CD4-positive, alpha-beta T cell treated with Interleukin-6 at 100 ng/mL for 8 hours (primary cell): ENCODE data around the gene GUCY1A2.
"Not testable (repeated sequence)": the region's sequence is repeated elsewhere in the genome, so short reads cannot be mapped to it uniquely, and the experiment has no call there.

ENCODE experiments used
- DNase-seq: peaks from one replicate; pipeline ENCODE4 v3.0.0-alpha.2; 2020; ENCODE audit warnings: mixed read lengths, low spot score

GUCY1A2 gene, protein sequence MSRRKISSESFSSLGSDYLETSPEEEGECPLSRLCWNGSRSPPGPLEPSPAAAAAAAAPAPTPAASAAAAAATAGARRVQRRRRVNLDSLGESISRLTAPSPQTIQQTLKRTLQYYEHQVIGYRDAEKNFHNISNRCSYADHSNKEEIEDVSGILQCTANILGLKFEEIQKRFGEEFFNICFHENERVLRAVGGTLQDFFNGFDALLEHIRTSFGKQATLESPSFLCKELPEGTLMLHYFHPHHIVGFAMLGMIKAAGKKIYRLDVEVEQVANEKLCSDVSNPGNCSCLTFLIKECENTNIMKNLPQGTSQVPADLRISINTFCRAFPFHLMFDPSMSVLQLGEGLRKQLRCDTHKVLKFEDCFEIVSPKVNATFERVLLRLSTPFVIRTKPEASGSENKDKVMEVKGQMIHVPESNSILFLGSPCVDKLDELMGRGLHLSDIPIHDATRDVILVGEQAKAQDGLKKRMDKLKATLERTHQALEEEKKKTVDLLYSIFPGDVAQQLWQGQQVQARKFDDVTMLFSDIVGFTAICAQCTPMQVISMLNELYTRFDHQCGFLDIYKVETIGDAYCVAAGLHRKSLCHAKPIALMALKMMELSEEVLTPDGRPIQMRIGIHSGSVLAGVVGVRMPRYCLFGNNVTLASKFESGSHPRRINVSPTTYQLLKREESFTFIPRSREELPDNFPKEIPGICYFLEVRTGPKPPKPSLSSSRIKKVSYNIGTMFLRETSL

DNA sequence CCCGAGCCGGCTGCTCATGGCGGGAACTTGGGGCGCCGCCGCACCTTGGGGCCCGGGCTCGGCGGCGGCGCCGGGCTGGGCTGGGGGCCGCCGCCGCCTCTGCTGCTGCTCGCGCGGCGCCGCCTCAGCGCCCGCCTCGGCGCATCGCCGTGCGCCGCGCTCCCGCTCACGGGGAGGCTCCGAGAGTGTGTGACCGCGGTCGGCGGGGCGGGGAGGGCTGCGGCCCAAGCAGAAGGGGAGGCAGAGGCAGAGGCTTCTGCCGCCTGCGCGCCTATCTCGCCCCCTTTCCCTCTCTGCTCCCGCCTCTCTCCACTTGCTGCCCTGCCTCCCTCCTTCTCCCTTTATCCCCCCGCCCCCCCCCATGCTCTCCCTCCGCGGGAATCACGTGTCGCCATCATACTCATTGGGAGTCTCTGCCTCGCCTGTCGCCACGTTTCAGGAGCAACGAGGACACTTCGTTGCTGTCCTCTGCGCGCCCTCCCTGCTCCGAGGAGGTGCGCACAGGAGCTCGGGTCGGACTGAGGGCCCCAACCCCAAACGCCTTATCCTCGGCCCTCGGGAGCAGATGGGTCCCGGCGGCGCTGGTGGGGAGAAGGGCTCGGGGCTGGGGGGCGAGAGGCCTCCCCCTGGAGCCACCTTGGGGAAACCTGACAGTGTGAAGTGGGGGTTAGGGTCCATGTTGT, at the start of gene GUCY1A2:
Gene GUCY1A2 (minus strand): TSS at position 258 of the 683 bp plus-strand sequence. CDS start 421 bp downstream, outside the sequence.
- DNase-seq = no peak

DNA sequence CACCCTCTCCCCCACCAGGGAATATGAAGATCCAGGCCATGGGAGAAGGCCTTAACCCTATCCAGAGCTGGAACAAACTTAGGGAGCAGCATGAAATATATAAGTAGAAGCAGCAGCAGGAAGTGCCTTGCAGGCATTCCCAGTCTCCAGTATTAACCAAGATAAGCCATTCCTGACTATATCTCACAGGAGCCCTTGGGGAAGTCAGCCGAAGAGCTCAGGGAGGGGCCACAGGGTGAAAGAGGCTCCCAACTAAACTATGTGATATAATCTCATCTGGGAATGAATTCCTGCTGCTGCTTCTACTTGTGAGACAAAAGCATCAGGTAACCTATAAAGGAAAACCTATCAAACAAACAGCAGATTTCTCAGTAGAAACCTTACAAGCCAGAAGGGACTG, 36.1 kb upstream of the GUCY1A2 start:
- DNase-seq = no peak

DNA sequence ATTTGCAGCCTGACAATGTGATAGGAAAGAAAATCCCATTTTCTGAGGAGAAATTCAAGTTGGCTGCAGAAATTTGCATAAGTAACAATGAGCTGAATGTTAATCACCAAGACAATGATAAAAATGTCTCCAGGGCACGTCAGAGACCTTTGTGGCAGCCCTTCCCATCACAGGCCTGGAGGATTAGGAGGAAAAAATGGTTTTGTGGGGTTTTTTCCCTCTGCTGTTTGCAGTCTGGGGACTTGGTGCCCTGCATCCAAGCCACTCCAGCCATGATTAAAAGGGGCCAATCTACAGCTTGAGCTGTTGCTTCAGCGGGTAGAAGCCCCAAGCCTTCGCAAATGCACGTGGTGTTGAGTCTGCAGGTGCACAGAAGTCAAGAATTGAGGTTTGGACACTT, 33.1 kb upstream of the GUCY1A2 start:
- not testable (repeated sequence) for DNase-seq

DNA sequence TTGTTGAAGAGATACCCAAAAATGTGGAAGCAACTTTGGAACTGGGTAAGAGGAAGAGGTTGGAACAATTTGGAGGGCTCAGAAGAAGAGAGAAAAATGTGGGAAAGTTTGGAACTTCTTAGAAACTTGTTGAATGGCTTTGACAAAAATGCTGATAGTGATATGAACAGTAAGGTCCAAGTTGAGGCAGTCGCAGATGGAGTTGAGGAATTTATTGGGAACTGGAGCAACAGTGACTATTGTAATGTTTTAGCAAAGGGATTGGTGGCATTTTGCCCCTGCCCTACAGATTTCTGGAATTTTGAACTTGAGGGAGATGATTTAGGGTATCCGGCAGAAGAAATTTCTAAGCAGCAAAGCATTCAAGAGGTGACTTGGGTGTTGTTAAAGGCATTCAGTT, 32.6 kb upstream of the GUCY1A2 start:
- not testable (repeated sequence) for DNase-seq

DNA sequence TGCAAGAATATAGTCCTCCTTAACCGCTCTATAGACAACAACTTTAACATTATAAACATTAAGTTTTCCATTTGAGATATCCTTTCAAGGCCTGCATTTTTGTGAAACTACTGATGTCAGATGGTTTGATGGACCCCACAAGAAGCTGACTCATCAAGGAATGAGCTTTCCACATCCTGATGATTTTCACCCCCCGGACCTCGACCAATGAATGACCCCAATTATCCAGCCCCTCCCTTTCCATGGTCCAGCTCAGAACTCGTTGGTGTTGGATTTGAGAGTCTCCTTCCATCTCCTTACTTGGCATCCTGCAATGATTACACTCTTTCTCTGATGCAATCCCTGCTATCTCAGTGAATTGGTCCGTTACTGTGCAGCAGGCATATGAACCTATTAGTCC, 31.8 kb upstream of the GUCY1A2 start:
- no peak for DNase-seq

DNA sequence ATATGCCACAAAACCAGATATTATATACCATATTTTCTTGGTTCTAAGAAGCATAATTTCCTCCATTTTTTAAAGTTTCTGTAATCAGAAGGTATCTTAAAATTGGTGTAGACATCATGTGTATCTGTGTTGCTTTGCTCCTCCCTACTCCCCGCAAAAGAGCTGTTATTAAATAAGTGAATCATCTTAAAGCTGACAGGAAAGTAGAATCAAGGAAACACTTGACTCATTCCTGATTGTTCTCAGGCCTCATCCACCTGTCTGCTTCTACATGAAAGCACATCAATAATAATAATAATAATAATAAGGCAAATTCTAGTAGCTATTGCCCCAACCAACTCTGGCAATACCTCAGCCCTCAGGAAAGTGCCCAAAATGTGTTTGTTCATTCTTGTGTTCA, 26.2 kb upstream of the GUCY1A2 start:
- no peak for DNase-seq

DNA sequence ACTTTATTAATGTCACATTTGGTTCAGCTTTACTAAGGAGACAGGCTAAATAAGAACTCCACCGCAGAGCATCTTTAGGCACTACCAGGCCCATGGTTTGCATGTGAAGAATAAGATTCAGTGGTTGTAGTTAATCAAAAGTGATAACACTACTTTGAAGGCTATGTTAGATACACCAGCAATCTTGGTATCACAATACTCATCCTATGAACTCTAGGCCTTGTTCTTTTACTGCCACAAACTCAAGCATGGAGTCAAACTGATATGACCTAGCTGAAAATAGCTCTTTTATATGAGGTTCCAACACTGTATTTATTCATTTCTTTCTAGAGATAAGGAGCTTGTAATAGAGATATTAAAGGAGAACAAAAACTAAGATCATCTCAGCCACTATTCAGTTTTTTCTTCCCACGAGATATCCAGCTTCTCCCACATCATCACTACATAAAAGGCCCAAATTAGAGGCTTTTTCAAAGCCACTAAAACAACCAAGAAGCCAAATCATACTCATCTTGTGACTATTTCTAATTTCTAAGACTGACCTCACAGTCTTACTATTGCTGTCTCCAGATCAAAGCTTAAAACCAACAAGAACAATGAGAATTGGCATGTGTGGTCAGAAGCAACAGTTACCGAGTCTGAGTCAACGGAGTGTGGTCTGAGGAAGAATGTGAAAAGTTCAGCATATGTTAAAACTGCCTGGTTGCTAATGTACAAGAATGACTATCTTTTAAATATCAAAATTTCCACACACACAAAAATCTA, 25.1 kb upstream of the GUCY1A2 start:
- no peak for DNase-seq

DNA sequence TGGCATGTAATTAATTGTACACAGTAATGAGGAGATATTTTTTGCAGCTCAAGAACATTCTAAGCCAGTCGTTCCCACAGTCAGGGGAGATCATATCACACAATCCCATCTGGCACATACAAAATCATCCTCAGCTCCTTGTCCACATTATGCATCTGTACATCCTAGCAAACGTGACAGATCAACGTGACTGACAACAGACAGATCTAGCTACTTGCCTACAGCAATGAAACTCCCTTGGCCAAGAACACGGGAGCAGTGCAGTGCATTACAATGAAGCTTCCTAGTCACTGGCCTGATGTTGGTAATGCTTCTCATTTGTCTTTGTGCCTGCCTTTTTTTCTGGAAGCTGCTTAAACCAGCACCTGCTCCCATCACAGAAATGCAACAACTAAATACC, 24.5 kb upstream of the GUCY1A2 start:
- DNase-seq = no peak

DNA sequence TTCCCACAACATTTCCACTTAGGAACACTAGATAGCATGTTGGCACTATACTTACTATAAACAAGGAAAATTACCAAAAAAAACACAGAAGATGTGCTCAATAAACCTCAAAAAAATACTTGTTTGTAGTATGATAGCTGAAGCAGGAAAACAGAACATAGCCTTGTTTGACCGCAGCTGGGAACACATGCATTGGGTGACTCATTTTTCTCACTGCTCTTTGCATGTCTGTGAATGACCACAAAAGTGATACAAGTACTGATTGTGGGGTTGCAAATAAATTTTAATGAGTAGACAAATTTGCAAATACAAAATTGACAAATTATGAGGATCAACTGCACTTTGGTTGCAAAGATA, 22.8 kb upstream of the GUCY1A2 start:
- DNase-seq = no peak

DNA sequence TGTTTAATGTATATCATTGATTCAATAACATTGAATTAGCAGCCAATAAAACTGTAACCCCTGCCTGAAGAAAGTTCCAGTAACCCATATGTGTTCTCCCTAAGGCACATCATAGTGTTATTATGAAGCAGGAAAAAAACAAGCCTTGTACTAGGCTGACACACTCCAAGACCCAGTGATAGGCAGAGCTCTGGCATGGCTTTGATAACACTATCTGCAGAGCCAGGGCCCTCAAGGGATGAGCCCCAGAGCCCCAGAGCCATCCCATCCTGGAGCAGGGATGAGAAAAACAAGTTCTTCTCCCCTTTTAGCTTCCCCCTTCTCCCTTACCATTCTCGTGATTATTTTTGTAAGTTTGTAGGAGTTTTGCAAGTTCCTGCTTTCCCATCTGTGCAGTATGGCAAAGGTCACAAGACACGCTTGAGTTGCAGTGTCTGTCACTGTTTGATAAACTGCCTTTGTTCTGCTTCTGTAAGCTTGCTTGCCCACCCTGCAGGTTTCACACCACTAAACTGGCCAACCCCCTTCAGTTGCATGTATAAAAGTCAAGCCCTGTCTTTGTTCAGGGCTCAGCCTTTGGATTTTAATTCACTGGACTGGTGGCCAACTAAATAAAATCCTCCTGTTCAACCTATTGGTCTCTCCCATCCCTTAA, 22.3 kb upstream of the GUCY1A2 start:
- DNase-seq = no peak

DNA sequence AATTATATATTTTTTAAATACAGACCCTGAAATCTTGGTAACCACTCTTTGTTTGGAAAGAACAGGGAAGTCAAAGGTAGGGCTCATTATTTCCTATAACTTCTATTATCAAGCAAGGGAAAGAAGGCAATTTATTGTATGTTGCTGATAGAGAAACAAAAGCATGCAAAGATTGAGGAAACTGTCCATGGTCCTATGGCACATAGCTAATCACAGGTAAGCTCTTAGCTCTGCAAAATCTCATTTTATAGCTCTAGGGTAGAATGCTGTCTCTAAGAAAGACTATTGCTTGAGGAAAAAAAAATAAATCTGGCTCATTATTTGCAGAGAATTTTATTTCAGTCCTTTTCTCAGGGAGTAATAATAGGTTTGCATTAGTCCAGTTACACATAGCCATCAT, 7.4 kb upstream of the GUCY1A2 start:
- no peak for DNase-seq

DNA sequence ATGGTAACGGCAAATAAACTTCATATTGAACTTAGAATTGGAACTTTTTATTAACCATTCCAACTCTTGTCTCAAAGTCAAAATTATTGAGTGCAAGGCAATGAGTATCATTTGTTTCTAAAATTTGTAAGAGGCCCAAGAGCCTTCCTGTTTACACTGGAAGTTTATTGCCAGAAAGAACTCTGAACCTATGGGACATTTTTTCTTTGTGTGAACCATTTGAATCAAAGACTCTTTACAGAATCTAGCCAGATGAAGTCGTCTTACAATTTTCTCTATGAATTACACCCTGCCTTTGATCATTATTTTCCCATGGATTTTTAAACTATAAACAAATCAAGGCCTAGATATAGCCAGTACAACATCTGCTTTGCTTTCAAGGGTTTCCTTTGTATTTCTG, 2.3 kb upstream of the GUCY1A2 start:
- no peak for DNase-seq

DNA sequence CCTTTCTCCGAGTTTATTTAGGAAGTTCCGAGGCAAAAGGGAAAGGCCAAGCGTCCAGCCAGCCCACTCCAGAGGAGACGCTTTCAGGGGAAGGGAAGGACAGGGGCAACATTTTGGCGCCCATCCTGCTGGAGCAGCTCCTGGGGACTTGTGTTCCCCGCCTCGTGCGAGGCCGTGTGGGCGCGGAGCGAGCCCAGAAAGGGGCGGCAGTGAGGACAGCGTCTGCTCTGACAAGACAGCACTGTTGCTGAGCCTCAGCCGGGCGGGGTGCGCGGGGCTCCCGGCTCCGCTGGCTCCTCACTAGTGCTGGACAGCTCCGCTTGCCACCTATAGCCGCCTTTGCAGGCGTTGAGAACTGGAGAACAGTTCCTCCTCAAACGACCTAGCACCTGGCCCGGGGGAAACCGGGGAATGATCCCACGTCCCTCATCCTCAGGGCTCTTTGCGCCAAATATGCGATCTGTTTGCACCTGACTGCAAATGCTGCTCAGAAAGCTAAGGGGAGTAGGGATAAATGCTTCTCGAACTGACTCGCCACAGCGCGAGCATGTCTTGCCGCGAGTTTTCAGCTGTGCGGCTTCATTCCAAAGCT, 722 bp upstream of the GUCY1A2 start:
- no peak for DNase-seq

DNA sequence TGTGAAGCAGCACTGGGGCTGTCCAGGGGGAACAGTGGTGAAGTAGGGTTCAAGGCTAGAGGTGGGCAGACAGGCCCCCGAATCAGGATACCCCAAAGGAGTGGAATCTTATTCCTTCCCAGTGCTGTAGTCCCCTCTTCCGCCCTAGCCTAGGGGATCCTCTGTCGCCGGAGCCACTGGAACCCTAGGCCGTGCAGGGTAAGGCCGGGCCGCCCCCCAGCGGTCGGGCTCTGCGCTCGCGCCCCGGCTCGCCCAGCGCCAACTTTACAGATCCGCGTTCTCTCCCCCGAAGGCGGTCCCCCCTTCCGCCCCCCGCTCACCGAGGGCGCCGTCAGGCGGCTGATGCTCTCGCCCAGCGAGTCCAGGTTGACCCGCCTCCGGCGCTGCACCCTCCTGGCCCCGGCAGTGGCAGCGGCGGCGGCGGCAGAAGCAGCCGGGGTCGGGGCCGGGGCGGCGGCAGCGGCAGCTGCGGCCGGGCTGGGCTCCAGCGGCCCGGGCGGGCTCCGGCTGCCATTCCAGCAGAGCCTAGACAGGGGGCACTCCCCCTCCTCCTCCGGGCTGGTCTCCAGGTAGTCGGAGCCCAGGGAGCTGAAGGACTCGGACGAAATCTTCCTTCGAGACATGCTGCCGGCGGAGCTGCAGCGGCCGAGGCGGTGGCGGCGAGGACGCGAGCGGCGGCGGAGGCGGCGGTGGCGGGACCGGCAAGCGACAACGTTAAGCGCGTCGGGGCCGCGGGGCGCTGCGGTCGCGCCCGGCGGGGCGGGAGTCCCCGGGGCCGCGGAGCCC, 650 bp downstream of the GUCY1A2 start:
- DNase-seq = no peak

DNA sequence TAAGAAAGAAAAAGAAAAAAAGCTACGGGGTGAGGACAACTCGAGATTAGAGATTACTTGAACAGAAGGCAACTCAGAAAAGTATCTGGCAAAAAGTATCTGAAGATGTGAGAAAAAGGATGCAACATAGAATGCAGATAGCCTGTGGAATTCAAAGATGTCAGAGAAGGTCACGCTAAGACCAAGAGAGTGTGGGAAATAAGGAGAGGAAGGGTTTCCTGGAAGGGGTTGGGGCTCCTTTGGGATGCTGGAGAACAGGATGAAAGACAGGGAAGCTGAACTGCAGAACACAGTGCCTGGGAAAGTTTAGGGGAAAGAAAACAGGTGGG, 1.2 kb downstream of the GUCY1A2 start:
- no peak for DNase-seq

DNA sequence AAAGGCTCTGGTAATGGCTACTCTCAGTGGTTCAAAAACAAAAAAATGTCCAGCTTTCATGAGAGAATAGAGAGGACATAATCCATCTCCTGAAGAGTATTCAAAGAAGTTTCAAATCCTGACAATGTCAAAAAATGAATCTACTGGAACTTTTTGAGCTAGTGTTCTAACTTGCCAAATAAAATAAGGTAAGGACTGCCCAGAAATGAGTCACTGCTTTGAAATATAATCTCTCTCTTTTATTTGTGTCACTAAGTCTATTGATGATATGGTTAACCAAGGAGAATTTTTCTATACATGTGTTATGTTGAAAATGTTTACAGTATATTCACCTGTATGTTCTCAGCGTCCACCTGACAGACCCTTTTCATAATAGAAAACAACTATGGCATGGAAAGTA, 3.4 kb downstream of the GUCY1A2 start:
- no peak for DNase-seq

DNA sequence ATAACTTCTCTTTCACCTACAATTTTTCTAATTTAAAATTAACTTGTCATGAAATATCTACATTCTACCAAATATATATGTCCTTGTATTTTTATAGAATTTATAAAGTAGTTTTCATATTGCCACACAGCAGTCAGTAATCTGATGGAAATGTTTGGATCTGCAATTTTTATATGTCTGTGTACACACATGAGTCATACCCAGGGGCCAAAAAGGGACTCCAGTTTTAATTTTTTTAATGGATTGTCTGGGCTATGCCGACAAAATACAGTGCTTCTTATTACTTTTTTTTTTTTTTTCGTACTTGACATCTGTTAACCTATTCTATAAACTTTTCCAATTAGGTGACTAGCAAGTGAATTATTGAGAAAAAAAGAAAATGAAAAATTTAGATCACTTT, 6.3 kb downstream of the GUCY1A2 start:
- DNase-seq = no peak

DNA sequence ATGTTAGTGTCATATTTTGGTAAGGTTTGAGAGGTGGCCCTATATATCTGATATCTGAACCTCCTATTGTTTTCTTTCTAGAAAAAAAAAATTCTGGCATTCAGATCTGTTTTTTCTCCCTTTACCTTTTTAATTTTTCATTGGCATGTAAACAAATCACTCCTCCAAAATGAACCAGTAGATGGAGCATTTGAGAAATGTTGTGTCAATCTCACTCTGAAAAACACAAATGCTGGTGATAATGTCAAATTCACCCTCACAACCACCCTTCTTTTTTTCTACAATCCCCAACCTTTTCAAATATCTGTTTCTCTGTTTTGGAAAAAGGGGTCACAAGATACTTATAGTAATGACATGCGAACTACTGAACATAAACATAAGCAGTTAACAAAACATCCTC, 9.1 kb downstream of the GUCY1A2 start:
- DNase-seq = no peak

DNA sequence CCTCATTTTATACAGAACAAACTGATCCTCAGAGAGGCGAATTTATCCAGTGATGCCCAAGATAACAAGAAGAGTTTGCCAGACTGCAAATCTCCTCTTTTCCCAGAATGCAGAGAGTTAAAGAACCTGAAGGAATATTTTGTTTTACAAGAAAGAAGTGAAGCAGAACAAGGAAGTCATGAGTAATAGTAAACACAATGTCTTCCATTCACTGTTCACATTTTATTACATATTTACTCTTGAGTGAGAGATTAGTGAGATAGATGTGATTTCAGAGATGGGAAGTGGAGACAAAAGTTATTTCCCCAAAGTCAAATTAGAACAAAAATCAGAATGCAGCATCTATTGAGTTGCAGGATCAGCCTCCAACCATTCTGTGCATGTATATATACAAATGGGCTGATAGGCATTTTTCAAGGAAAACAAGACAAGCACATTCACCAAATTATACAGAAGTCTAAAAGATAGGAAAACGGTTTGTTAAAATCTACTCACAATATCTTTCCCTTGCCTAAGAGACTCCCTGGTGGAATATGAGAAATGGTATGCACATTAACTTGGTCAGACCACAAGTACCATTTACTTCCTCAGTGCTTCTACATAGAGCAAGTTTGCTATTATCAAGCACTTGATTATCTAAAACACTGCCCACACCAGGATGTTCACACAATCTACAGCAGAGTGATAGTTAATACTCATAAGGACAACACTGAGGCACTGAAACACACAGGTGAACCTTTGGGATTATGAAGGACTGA, 12.0 kb downstream of the GUCY1A2 start:
- no peak for DNase-seq

DNA sequence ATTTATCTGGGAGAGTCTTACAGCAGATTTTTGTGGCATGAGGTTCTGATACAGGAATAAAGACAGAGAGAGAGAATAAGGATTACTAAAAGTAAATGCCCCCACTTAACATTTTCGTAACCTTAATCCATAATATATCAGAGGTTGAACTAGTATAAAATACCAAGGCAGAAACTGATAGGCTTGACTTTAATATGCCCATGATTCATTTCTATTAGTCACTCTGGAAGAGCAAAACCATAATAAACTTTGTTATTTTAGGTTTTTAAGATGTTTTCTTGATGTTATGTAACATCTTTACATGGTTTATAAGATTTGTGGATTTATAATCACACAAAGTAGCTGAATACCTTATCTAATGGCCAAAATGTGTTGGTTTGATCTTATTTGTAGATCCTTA, 19.1 kb downstream of the GUCY1A2 start:
- no peak for DNase-seq
